HEK293 (cell line): ENCODE measurements around the gene MIEN1.

Experiments
- CTCF ChIA-PET: fragments of 350-600 bp; formaldehyde crosslinking; extraction: SDS; loops from one replicate; lab custom pipeline; 2021; ENCODE audit warnings: antibody characterized with exemption; lab: Yijun Ruan, JAX
- POLR2A ChIA-PET: fragments of 300-600 bp; formaldehyde crosslinking; extraction: SDS; loops from one replicate; lab custom pipeline; 2020; ENCODE audit warnings: antibody characterized with exemption, inconsistent platforms; lab: Yijun Ruan, JAX
- H3K27ac ChIP-seq: fragments of 200-500 bp; sonication (Bioruptor generic); 2 replicates; pipeline ENCODE4 v1.5.1; 2014; ENCODE audit warnings: low read depth, low read length, control low read depth, inconsistent platforms; ENCODE audit errors: extremely low read depth
- H3K36me3 ChIP-seq, 2 experiments: fragments of 200-500 bp in 1 of 2; sonication (Bioruptor generic) in 1 of 2; 1 replicate in 1 of 2; 2 replicates in 1 of 2; pipeline ENCODE4 v1.5.1; 2014 to 2017; ENCODE audit warnings: inconsistent platforms in 2 of 2, low read length in 2 of 2; ENCODE audit not compliant: control insufficient read depth in 2 of 2, insufficient read depth in 1 of 2
- H3K4me1 ChIP-seq: fragments of 200-500 bp; sonication (Bioruptor generic); 2 replicates; pipeline ENCODE4 v1.5.1; 2014; ENCODE audit warnings: mild to moderate bottlenecking, low read length, inconsistent platforms; ENCODE audit not compliant: control insufficient read depth, insufficient read depth
- H3K4me3 ChIP-seq: 2 replicates; pipeline ENCODE4 v1.5.1; 2011; ENCODE audit warnings: low read depth, mild to moderate bottlenecking, control low read depth, low read length, moderate library complexity
- H3K9me3 ChIP-seq: fragments of 200-500 bp; sonication (Bioruptor generic); 2 replicates; pipeline ENCODE4 v1.5.1; 2014; ENCODE audit warnings: low read depth, low read length, inconsistent platforms; ENCODE audit not compliant: control insufficient read depth, insufficient read depth
- MYNN ChIP-seq: fragments of 450-650 bp; formaldehyde crosslinking; IDR thresholded peaks from 2 replicates; pipeline ENCODE4 v1.5.1; 2016; ENCODE audit warnings: missing biosample characterization, missing genetic modification characterization, borderline replicate concordance
- PRDM1 ChIP-seq: fragments of 450-650 bp; formaldehyde crosslinking; IDR thresholded peaks from 2 replicates; pipeline ENCODE4; 2016; ENCODE audit warnings: missing biosample characterization, missing genetic modification characterization
- SALL2 ChIP-seq: fragments of 450-650 bp; formaldehyde crosslinking; IDR thresholded peaks from 2 replicates; pipeline ENCODE4 v1.5.0; 2017; ENCODE audit warnings: missing biosample characterization, mild to moderate bottlenecking, missing genetic modification characterization, borderline replicate concordance
- ZBTB21 ChIP-seq: fragments of 450-650 bp; formaldehyde crosslinking; IDR thresholded peaks from 2 replicates; pipeline ENCODE4 v1.5.1; 2017; ENCODE audit warnings: missing biosample characterization, missing genetic modification characterization
- ZBTB8A ChIP-seq: fragments of 450-650 bp; formaldehyde crosslinking; IDR thresholded peaks from 2 replicates; pipeline ENCODE4 v1.5.1; 2016; ENCODE audit warnings: missing biosample characterization, missing genetic modification characterization
- ZFHX2 ChIP-seq: fragments of 450-650 bp; formaldehyde crosslinking; conservative IDR thresholded peaks from 2 replicates; pipeline ENCODE4 v1.5.1; 2016; ENCODE audit warnings: missing biosample characterization, missing genetic modification characterization
- ZFP37 ChIP-seq: fragments of 450-650 bp; formaldehyde crosslinking; IDR thresholded peaks from 2 replicates; pipeline ENCODE4 v1.5.1; 2016; ENCODE audit warnings: missing biosample characterization, missing genetic modification characterization
- ZNF140 ChIP-seq: fragments of 450-650 bp; formaldehyde crosslinking; IDR thresholded peaks from 2 replicates; pipeline ENCODE4 v1.5.1; 2016; ENCODE audit warnings: missing biosample characterization, missing genetic modification characterization
- ZNF350 ChIP-seq: fragments of 450-650 bp; formaldehyde crosslinking; IDR thresholded peaks from 2 replicates; pipeline ENCODE4 v1.5.0; 2017; ENCODE audit warnings: missing biosample characterization, mild to moderate bottlenecking, missing genetic modification characterization
- ZNF391 ChIP-seq: fragments of 450-650 bp; formaldehyde crosslinking; IDR thresholded peaks from 2 replicates; pipeline ENCODE4 v1.5.1; 2016; ENCODE audit warnings: low read depth, missing biosample characterization, missing genetic modification characterization, borderline replicate concordance
- ZNF560 ChIP-seq: fragments of 450-650 bp; formaldehyde crosslinking; IDR thresholded peaks from 2 replicates; pipeline ENCODE4 v1.5.1; 2017; ENCODE audit warnings: missing biosample characterization, missing genetic modification characterization, borderline replicate concordance
- ZNF76 ChIP-seq: fragments of 450-650 bp; formaldehyde crosslinking; IDR thresholded peaks from 2 replicates; pipeline ENCODE4; 2016; ENCODE audit warnings: low read depth, missing biosample characterization, missing genetic modification characterization, borderline replicate concordance
- ZNF843 ChIP-seq: fragments of 450-650 bp; formaldehyde crosslinking; IDR thresholded peaks from 2 replicates; pipeline ENCODE4 v1.5.1; 2016; ENCODE audit warnings: missing biosample characterization, missing genetic modification characterization
- ZXDB ChIP-seq: fragments of 450-650 bp; formaldehyde crosslinking; IDR thresholded peaks from 2 replicates; pipeline ENCODE4 v1.5.1; 2016; ENCODE audit warnings: missing biosample characterization, missing genetic modification characterization
- TF ChIP-seq, protein P1 (sequence below): fragments of 450-650 bp; formaldehyde crosslinking; IDR thresholded peaks from 2 replicates; pipeline ENCODE4 v1.5.1; 2016; ENCODE audit warnings: missing biosample characterization, missing genetic modification characterization
- TF ChIP-seq, protein P2 (sequence below): fragments of 450-650 bp; formaldehyde crosslinking; IDR thresholded peaks from 2 replicates; pipeline ENCODE4 v1.5.1; 2016; ENCODE audit warnings: missing biosample characterization, missing genetic modification characterization
- TF ChIP-seq, protein P3 (sequence below): fragments of 450-650 bp; formaldehyde crosslinking; IDR thresholded peaks from 2 replicates; pipeline ENCODE4 v1.5.1; 2017; ENCODE audit warnings: missing biosample characterization, missing genetic modification characterization
- TF ChIP-seq, protein P4 (sequence below): fragments of 450-650 bp; formaldehyde crosslinking; IDR thresholded peaks from 2 replicates; pipeline ENCODE4 v1.5.1; 2017; ENCODE audit warnings: missing biosample characterization, missing genetic modification characterization
- TF ChIP-seq, protein P5 (sequence below): fragments of 450-650 bp; formaldehyde crosslinking; IDR thresholded peaks from 2 replicates; pipeline ENCODE4 v1.5.1; 2016; ENCODE audit warnings: missing biosample characterization, missing genetic modification characterization
- TF ChIP-seq, protein P6 (sequence below): fragments of 450-650 bp; formaldehyde crosslinking; IDR thresholded peaks from 2 replicates; pipeline ENCODE4 v1.5.1; 2017; ENCODE audit warnings: missing biosample characterization, missing genetic modification characterization

Gene MIEN1

DNA sequence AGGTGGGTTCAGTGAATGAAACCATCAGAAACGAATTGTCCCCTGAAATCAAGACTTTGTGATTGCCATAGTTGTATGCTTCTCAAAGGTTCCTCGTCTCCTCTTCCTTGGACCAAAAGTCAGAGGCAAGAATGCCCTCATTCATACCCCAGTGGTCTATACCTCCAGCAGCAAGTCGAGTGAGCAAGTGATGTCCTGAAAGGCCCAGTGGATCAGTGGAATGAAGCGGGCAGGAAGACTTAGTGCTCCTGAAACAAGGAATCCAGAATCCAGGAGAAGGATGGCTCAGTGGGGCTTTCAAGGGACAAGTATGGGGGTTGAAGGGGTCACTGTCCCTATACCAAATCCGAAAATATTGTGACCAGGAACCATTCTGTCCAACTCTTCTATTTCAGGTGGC, 35.7 kb downstream of the MIEN1 start (continued):
- TF ChIP-seq, protein P1, sequence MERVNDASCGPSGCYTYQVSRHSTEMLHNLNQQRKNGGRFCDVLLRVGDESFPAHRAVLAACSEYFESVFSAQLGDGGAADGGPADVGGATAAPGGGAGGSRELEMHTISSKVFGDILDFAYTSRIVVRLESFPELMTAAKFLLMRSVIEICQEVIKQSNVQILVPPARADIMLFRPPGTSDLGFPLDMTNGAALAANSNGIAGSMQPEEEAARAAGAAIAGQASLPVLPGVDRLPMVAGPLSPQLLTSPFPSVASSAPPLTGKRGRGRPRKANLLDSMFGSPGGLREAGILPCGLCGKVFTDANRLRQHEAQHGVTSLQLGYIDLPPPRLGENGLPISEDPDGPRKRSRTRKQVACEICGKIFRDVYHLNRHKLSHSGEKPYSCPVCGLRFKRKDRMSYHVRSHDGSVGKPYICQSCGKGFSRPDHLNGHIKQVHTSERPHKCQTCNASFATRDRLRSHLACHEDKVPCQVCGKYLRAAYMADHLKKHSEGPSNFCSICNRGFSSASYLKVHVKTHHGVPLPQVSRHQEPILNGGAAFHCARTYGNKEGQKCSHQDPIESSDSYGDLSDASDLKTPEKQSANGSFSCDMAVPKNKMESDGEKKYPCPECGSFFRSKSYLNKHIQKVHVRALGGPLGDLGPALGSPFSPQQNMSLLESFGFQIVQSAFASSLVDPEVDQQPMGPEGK (tag by site-specific recombination): no peak
- TF ChIP-seq ZFHX2 (tag by site-specific recombination) (no peak), ZNF843 (tag by site-specific recombination) (no peak), ZNF350 (no peak), ZNF76 (tag by site-specific recombination) (no peak), ZBTB21 (no peak), ZNF391 (tag by site-specific recombination) (no peak), SALL2 (tag by site-specific recombination) (no peak), MYNN (no peak), ZBTB8A (no peak), ZFP37 (tag by site-specific recombination) (no peak), ZNF560 (tag by site-specific recombination) (no peak)
- TF ChIP-seq, protein P2, sequence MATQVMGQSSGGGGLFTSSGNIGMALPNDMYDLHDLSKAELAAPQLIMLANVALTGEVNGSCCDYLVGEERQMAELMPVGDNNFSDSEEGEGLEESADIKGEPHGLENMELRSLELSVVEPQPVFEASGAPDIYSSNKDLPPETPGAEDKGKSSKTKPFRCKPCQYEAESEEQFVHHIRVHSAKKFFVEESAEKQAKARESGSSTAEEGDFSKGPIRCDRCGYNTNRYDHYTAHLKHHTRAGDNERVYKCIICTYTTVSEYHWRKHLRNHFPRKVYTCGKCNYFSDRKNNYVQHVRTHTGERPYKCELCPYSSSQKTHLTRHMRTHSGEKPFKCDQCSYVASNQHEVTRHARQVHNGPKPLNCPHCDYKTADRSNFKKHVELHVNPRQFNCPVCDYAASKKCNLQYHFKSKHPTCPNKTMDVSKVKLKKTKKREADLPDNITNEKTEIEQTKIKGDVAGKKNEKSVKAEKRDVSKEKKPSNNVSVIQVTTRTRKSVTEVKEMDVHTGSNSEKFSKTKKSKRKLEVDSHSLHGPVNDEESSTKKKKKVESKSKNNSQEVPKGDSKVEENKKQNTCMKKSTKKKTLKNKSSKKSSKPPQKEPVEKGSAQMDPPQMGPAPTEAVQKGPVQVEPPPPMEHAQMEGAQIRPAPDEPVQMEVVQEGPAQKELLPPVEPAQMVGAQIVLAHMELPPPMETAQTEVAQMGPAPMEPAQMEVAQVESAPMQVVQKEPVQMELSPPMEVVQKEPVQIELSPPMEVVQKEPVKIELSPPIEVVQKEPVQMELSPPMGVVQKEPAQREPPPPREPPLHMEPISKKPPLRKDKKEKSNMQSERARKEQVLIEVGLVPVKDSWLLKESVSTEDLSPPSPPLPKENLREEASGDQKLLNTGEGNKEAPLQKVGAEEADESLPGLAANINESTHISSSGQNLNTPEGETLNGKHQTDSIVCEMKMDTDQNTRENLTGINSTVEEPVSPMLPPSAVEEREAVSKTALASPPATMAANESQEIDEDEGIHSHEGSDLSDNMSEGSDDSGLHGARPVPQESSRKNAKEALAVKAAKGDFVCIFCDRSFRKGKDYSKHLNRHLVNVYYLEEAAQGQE: no peak
- TF ChIP-seq, protein P3, sequence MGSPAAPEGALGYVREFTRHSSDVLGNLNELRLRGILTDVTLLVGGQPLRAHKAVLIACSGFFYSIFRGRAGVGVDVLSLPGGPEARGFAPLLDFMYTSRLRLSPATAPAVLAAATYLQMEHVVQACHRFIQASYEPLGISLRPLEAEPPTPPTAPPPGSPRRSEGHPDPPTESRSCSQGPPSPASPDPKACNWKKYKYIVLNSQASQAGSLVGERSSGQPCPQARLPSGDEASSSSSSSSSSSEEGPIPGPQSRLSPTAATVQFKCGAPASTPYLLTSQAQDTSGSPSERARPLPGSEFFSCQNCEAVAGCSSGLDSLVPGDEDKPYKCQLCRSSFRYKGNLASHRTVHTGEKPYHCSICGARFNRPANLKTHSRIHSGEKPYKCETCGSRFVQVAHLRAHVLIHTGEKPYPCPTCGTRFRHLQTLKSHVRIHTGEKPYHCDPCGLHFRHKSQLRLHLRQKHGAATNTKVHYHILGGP (tag by site-specific recombination): no peak

DNA sequence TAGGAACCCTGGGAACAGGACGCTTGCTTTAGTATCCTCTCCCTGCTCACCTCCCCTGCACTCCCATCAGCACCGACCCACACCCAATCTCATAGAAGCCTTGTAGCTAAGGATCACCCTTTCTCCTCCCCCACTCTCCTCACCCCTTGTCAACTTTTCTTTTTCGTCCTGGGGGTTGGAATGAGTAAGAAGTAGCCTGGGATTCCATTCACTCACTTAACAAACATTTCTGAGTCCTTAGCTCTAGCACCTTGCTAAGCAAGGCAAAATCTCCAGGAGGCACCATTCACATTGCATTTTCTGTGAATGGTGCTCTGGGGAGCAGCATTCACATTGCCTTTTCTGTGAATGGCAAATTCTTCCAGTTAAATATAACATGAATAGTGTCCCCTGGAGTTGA, 41.4 kb downstream of the MIEN1 start:
- ChIA-PET POLR2A (interaction anchor here (1.5 to 4.1 kb wide), 2 partner anchors 11 to 67 kb away, joined by 5 to 42 read pairs; partner anchors contain the start of gene ERBB2), CTCF (interaction anchor here (0.7 to 3.2 kb wide), 8 partner anchors 11 to 338 kb away, joined by 3 to 11 read pairs (median 4); partner anchors contain the start of genes ERBB2 and MIEN1)
- H3K36me3 ChIP-seq: peaks cover 0 to 3% of the 10 kb centered on the region in 2 experiments; a peak in 2 of 3 replicates
- TF ChIP-seq ZXDB (tag by site-specific recombination): no peak
- TF ChIP-seq, protein P4, sequence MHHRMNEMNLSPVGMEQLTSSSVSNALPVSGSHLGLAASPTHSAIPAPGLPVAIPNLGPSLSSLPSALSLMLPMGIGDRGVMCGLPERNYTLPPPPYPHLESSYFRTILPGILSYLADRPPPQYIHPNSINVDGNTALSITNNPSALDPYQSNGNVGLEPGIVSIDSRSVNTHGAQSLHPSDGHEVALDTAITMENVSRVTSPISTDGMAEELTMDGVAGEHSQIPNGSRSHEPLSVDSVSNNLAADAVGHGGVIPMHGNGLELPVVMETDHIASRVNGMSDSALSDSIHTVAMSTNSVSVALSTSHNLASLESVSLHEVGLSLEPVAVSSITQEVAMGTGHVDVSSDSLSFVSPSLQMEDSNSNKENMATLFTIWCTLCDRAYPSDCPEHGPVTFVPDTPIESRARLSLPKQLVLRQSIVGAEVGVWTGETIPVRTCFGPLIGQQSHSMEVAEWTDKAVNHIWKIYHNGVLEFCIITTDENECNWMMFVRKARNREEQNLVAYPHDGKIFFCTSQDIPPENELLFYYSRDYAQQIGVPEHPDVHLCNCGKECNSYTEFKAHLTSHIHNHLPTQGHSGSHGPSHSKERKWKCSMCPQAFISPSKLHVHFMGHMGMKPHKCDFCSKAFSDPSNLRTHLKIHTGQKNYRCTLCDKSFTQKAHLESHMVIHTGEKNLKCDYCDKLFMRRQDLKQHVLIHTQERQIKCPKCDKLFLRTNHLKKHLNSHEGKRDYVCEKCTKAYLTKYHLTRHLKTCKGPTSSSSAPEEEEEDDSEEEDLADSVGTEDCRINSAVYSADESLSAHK (tag by site-specific recombination): no peak
- TF ChIP-seq PRDM1 (tag by site-specific recombination): peak; percentile 24; the same call in 1 of the 2 replicates
- TF ChIP-seq, protein P5, sequence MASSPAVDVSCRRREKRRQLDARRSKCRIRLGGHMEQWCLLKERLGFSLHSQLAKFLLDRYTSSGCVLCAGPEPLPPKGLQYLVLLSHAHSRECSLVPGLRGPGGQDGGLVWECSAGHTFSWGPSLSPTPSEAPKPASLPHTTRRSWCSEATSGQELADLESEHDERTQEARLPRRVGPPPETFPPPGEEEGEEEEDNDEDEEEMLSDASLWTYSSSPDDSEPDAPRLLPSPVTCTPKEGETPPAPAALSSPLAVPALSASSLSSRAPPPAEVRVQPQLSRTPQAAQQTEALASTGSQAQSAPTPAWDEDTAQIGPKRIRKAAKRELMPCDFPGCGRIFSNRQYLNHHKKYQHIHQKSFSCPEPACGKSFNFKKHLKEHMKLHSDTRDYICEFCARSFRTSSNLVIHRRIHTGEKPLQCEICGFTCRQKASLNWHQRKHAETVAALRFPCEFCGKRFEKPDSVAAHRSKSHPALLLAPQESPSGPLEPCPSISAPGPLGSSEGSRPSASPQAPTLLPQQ: no peak
- TF ChIP-seq, protein P6, sequence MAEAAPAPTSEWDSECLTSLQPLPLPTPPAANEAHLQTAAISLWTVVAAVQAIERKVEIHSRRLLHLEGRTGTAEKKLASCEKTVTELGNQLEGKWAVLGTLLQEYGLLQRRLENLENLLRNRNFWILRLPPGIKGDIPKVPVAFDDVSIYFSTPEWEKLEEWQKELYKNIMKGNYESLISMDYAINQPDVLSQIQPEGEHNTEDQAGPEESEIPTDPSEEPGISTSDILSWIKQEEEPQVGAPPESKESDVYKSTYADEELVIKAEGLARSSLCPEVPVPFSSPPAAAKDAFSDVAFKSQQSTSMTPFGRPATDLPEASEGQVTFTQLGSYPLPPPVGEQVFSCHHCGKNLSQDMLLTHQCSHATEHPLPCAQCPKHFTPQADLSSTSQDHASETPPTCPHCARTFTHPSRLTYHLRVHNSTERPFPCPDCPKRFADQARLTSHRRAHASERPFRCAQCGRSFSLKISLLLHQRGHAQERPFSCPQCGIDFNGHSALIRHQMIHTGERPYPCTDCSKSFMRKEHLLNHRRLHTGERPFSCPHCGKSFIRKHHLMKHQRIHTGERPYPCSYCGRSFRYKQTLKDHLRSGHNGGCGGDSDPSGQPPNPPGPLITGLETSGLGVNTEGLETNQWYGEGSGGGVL: peak; percentile 23; the same call in 1 of the 2 replicates
- no peak for TF ChIP-seq ZNF140 (tag by site-specific recombination)
- no peaks in the 10 kb centered on the region for H3K9me3 ChIP-seq
- H3K4me1 ChIP-seq: 0 out of 2 replicates have a peak, but pooled peaks cover 7% of the 10 kb centered on the region
- peak overlapping the region; percentile 81 for H3K4me3 ChIP-seq
- peak overlapping the region; percentile 97; the same call in 1 of the 2 replicates for H3K27ac ChIP-seq
